Measurements from ENCODE around the gene RNF5. TPM values are rescaled to one million over a fixed set of nuclear protein-coding genes. Genes with fewer than 3 reads are reported as not detected.

Gene RNF5
- total RNA-seq, 1 donor from 2014 or later = 90.1 TPM

GRCh38 chr6:32220021-32220420, 41.8 kb downstream of the RNF5 start:
- Histone ChIP-seq H3K27me3 (ENCODE audit: control insufficient read depth, insufficient read depth, low read length) (peaks cover 8% of the 10 kb centered on the region), H3K4me3 (ENCODE audit: low read depth, low read length) (no peak overlapping the region), H3K36me3 (ENCODE audit: control insufficient read depth, insufficient read depth, low read length) (no peaks in the 10 kb centered on the region)
- DNase-seq (ENCODE audit: low read depth) = no peak
- TF ChIP-seq, protein P1, sequence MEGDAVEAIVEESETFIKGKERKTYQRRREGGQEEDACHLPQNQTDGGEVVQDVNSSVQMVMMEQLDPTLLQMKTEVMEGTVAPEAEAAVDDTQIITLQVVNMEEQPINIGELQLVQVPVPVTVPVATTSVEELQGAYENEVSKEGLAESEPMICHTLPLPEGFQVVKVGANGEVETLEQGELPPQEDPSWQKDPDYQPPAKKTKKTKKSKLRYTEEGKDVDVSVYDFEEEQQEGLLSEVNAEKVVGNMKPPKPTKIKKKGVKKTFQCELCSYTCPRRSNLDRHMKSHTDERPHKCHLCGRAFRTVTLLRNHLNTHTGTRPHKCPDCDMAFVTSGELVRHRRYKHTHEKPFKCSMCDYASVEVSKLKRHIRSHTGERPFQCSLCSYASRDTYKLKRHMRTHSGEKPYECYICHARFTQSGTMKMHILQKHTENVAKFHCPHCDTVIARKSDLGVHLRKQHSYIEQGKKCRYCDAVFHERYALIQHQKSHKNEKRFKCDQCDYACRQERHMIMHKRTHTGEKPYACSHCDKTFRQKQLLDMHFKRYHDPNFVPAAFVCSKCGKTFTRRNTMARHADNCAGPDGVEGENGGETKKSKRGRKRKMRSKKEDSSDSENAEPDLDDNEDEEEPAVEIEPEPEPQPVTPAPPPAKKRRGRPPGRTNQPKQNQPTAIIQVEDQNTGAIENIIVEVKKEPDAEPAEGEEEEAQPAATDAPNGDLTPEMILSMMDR (IDR thresholded peaks at IDR 0.05; ENCODE audit: insufficient read depth, low read length, poor library complexity, severe bottlenecking) = no peak

DNA sequence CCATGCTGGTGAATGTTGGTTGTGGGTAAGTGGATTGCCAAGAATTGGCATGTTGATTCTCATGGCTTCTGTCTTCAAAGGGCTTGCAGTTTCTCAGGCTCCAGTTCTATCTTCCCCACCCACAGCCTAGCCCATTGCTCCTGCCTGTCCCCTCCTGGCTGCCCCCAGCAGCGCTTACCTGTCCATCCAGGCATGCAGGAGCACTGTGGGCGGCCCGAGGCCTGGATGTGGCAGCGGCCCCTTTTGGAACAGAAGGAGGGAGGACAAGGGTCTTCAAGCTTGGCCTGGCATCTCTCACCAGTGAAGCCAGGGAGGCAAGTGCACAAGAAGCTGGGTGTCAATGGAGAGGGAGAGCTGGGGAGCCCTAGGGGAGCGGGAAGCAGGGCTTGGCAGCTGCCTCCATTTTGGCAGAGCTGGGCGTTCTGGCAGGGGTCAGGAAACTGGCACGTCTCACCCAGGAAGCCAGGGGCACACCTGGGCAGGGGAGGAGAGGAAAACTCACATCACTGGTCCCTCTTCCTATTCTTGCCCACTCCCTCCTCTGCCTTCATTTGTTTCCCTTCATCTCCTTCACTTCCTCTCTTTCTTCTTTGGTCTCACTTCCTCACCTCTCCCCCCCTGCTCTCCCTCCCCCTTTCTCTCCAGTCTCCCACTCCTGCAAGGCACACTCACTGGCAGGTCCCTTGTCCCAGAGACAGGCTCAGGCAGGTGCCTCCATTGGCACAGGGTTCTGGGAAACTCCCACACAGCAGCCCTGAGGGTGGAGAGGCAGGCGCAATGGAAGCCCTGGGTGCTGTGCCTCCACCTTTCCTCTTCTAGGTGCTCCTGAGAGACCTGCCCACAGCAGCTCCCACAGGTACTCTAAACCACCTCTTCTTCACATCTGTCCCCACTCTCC, 44.4 kb downstream of the RNF5 start:
- Histone ChIP-seq H3K27me3 (ENCODE audit: control insufficient read depth, insufficient read depth, low read length) (peaks cover 8% of the 10 kb centered on the region), H3K4me3 (ENCODE audit: low read depth, low read length) (no peak overlapping the region), H3K36me3 (ENCODE audit: control insufficient read depth, insufficient read depth, low read length) (no peaks in the 10 kb centered on the region)
- TF ChIP-seq, protein P1 (IDR thresholded peaks at IDR 0.05; ENCODE audit: insufficient read depth, low read length, poor library complexity, severe bottlenecking) = no peak
- no peak for DNase-seq (ENCODE audit: low read depth)

DNA sequence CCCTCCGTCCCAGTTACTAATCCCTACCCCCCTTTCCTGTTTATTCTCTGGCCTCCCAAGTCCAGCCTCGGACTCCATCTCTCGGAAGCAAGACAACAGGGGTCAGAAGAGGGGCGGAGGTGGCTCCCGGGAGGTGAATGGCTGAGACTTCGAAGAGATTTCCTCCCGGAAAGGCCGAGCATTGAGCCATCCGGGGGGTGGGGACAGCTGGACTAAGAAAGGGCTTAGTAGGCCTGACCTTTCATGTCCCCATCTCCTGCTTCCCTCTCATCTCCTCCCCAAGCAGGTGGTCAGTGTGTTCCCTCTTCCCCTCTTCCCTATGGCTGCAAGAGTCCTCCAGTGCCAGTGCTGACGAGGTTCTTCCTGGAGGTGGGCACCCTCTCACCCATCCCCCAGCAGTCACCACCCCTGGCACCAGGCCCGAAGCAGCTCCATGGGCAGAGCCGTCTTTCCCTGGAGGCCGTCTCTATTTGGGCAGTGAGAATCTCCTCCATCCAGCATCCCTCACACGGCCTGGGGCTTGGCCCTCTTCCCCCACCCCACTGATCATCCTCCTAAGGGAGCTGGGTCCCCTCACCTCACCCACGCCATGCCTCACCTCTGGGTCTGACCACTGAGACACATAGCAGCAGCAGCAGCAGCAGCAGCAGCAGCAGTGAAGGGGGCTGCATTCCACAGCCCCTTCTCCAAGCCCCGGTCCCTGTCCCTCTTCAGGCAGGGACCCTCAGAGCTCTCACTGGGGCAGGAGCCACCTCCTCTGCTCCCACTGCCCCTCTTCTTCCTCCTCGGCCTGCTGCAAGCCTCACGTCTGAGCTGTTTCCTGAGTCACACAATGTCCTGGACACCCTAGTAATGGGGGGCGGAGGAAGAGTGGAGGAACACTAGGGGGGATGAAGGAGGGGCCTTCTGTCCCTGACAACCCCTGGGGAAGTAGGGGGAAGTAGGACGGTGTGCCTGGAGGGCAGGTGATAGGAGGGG, 45.3 kb downstream of the RNF5 start, which contains the start of gene NOTCH4:
NOTCH4 (minus strand) TSS at position 810 of the 978 bp plus-strand sequence; CDS start at position 671, 139 bp downstream.
- H3K36me3 ChIP-seq (ENCODE audit: control insufficient read depth, insufficient read depth, low read length) = no peaks in the 10 kb centered on the region
- no peak within 1 kb of the TSS for H3K4me3 ChIP-seq (ENCODE audit: low read depth, low read length)
- H3K27me3 ChIP-seq (ENCODE audit: control insufficient read depth, insufficient read depth, low read length) = peaks cover 4% of the 10 kb centered on the region
- DNase-seq (ENCODE audit: low read depth) = no peak
- TF ChIP-seq, protein P1 (IDR thresholded peaks at IDR 0.05; ENCODE audit: insufficient read depth, low read length, poor library complexity, severe bottlenecking) = no peak

DNA sequence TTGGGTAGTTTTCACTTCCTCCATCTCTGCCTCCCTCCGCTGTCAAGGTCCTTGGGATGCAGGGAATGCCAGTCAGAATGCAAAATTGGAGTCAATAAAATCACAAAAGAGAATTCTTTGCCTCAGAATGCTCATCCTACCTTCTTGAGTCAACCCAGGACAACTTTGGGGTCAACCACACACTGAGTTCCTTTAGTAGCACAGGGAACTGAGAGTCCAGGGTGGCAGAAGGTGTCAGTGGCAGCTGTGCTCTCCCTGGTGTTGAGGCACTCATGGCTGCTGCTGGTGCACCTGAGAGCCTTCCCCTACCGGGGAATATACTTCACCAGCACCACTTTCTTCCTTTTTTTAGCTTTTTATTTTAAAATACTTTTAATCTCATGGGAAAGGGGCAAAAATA, 46.5 kb downstream of the RNF5 start:
- Histone ChIP-seq H3K27me3 (ENCODE audit: control insufficient read depth, insufficient read depth, low read length) (peaks cover 2% of the 10 kb centered on the region), H3K4me3 (ENCODE audit: low read depth, low read length) (no peak overlapping the region), H3K36me3 (ENCODE audit: control insufficient read depth, insufficient read depth, low read length) (no peaks in the 10 kb centered on the region)
- TF ChIP-seq, protein P1 (IDR thresholded peaks at IDR 0.05; ENCODE audit: insufficient read depth, low read length, poor library complexity, severe bottlenecking) = no peak
- DNase-seq (ENCODE audit: low read depth) = no peak

- H3K36me3 ChIP-seq (ENCODE audit: control insufficient read depth, insufficient read depth, low read length) = no peaks in the 10 kb centered on the region
- H3K27me3 ChIP-seq (ENCODE audit: control insufficient read depth, insufficient read depth, low read length) = peaks cover 2% of the 10 kb centered on the region
- TF ChIP-seq, protein P1 (IDR thresholded peaks at IDR 0.05; ENCODE audit: insufficient read depth, low read length, poor library complexity, severe bottlenecking) = no peak
- DNase-seq (ENCODE audit: low read depth) = no peak
- H3K4me3 ChIP-seq (ENCODE audit: low read depth, low read length) = no peak overlapping the region
Observed at GRCh38 chr6:32226434-32226833, 48.2 kb downstream of the RNF5 start.

Other genes starting within 250 kb of the RNF5 start
- 1.9 and 13.8 TPM in 2 replicates for gene CFB, start 232.3 kb upstream of the RNF5 start, total RNA-seq
- 123 and 140 TPM in 2 replicates for gene NELFE, start 219.4 kb upstream of the RNF5 start, total RNA-seq
- 43.3 and 49.1 TPM in 2 replicates for gene SKIC2, start 219.2 kb upstream of the RNF5 start, total RNA-seq
- gene DXO, start 206.3 kb upstream of the RNF5 start, total RNA-seq = 28.1 and 30.6 TPM in 2 replicates
- 1.8 and 3.2 TPM in 2 replicates for gene C4A, start 196.3 kb upstream of the RNF5 start, total RNA-seq
- gene C4B, start 163.6 kb upstream of the RNF5 start, total RNA-seq = 2.3 and 4.4 TPM in 2 replicates
- 1.1 TPM in 1 of 2 replicates, not detected in the other for gene CYP21A2, start 140.0 kb upstream of the RNF5 start, total RNA-seq
- 0.34 and 0.38 TPM in 2 replicates for gene TNXB, start 69.1 kb upstream of the RNF5 start, total RNA-seq
- gene ATF6B, start 50.2 kb upstream of the RNF5 start, total RNA-seq = 42.5 and 47.0 TPM in 2 replicates
- gene FKBPL, start 48.1 kb upstream of the RNF5 start, total RNA-seq = 4.6 and 5.3 TPM in 2 replicates
- gene PRRT1, start 26.5 kb upstream of the RNF5 start, total RNA-seq = 0.27 TPM in 1 of 2 replicates, not detected in the other
- gene PPT2, start 24.3 kb upstream of the RNF5 start, total RNA-seq = 12.9 and 20.5 TPM in 2 replicates
- gene EGFL8, start 13.8 kb upstream of the RNF5 start, total RNA-seq = 2.6 and 5.1 TPM in 2 replicates
- gene AGPAT1, start 2.3 kb upstream of the RNF5 start, total RNA-seq = 57.2 and 62.3 TPM in 2 replicates
- 0.25 and 2.7 TPM in 2 replicates for gene AGER, start 5.8 kb downstream of the RNF5 start, total RNA-seq
- 37.5 and 40.7 TPM in 2 replicates for gene PBX2, start 11.8 kb downstream of the RNF5 start, total RNA-seq
- gene GPSM3, start 14.2 kb downstream of the RNF5 start, total RNA-seq = 20.8 and 25.6 TPM in 2 replicates
- 2.4 and 2.9 TPM in 2 replicates for gene NOTCH4, start 45.7 kb downstream of the RNF5 start, total RNA-seq
- not detected in 2 replicates for gene TSBP1, start 193.5 kb downstream of the RNF5 start, total RNA-seq
- not detected in 2 replicates for gene BTNL2, start 228.8 kb downstream of the RNF5 start, total RNA-seq